NOMO-1 treated with dmso at 0.1 percent for 144 hours (cell line): Measurements from ENCODE around the gene PRR23C.

Experiments
- DNase-seq: peaks from one replicate; lab custom pipeline; 2025; ENCODE audit not compliant: unreplicated experiment; lab: John Stamatoyannopoulos, UW

The PRR23C gene

GRCh38 chr3:139005356-139005993, 39.2 kb downstream of the PRR23C start:
- no peak for DNase-seq

GRCh38 chr3:138995706-138996105, 49.0 kb downstream of the PRR23C start:
- DNase-seq: no peak
